GM18505 (cell line): Measurements from ENCODE around the gene PPP1R2C.

Experiments used
- ATAC-seq: cut with Tn5 transposase; IDR thresholded peaks from one replicate; pipeline ENCODE4 v1.9.1; 2021; ENCODE audit not compliant: unreplicated experiment
- POLR2A ChIP-seq: IDR thresholded peaks from 4 replicates; pipeline ENCODE4 v1.6.1; 2011; ENCODE audit warnings: borderline replicate concordance; ENCODE audit not compliant: insufficient read depth, insufficient read length; ENCODE audit errors: extremely low read depth

PPP1R2C gene

GRCh38 chrX:42771506-42772335 lies 6.2 kb downstream of the PPP1R2C start:
- ATAC-seq, result no peak

GRCh38 chrX:42770566-42770965 lies 7.4 kb downstream of the PPP1R2C start:
- no peak for ATAC-seq
- TF ChIP-seq POLR2A, result no peak

More at GRCh38 chrX:42771506-42772335, 6.2 kb downstream of the PPP1R2C start:
- no peak for TF ChIP-seq POLR2A

- no peak for TF ChIP-seq POLR2A
- no peak for ATAC-seq
Measured at GRCh38 chrX:42759881-42760280, 18.1 kb downstream of the PPP1R2C start.

- no peak for TF ChIP-seq POLR2A
- ATAC-seq, result no peak
Measured at GRCh38 chrX:42755815-42756214, 22.1 kb downstream of the PPP1R2C start.

- ATAC-seq, result no peak
- TF ChIP-seq POLR2A, result no peak
Measured at GRCh38 chrX:42754603-42755002, 23.4 kb downstream of the PPP1R2C start.

- ATAC-seq, result no peak
- TF ChIP-seq POLR2A, result no peak
Measured at GRCh38 chrX:42754115-42754514, 23.8 kb downstream of the PPP1R2C start.

- TF ChIP-seq POLR2A, result no peak
- ATAC-seq, result no peak
Measured at GRCh38 chrX:42752730-42753129, 25.2 kb downstream of the PPP1R2C start.

- TF ChIP-seq POLR2A, result no peak
- ATAC-seq, result no peak
Measured at GRCh38 chrX:42751573-42751972, 26.4 kb downstream of the PPP1R2C start.

GRCh38 chrX:42748067-42748850 lies 29.7 kb downstream of the PPP1R2C start:
- no peak for TF ChIP-seq POLR2A

GRCh38 chrX:42746606-42747005 lies 31.4 kb downstream of the PPP1R2C start:
- no peak for ATAC-seq
- TF ChIP-seq POLR2A, result no peak

More at GRCh38 chrX:42748067-42748850, 29.7 kb downstream of the PPP1R2C start:
- ATAC-seq, result no peak

GRCh38 chrX:42740456-42740855 lies 37.5 kb downstream of the PPP1R2C start:
- no peak for ATAC-seq
- TF ChIP-seq POLR2A, result no peak

GRCh38 chrX:42739741-42740140 lies 38.2 kb downstream of the PPP1R2C start:
- no peak for TF ChIP-seq POLR2A
- no peak for ATAC-seq

GRCh38 chrX:42739258-42739657 lies 38.7 kb downstream of the PPP1R2C start:
- no peak for ATAC-seq

GRCh38 chrX:42738552-42738951 lies 39.4 kb downstream of the PPP1R2C start:
- ATAC-seq, result no peak

More at GRCh38 chrX:42739258-42739657, 38.7 kb downstream of the PPP1R2C start:
- no peak for TF ChIP-seq POLR2A

More at GRCh38 chrX:42738552-42738951, 39.4 kb downstream of the PPP1R2C start:
- no peak for TF ChIP-seq POLR2A
